ENCODE data around the gene ETFBKMT.
A peak's percentile ranks its signal among the peaks of the same experiment; 100 is the strongest.
"Not testable (repeated sequence)": the region's sequence is repeated elsewhere in the genome, so short reads cannot be mapped to it uniquely, and the experiment has no call there.

ETFBKMT gene

GRCh38 chr12:31644536-31644935 lies 15.0 kb upstream of the ETFBKMT start:
- Mint-ChIP-seq H3K9me3 (no peaks in the 10 kb centered on the region), H3K4me3 (no peak overlapping the region), H3K27me3 (no peaks in the 10 kb centered on the region), H3K27ac (peak overlapping the region; percentile 52), H3K4me1 (ENCODE audit: low read depth) (peaks cover 7% of the 10 kb centered on the region), H3K36me3 (ENCODE audit: low read depth) (no peaks in the 10 kb centered on the region)

- Mint-ChIP-seq H3K4me3 (no peak overlapping the region), H3K4me1 (ENCODE audit: low read depth) (peaks cover 7% of the 10 kb centered on the region), H3K27me3 (no peaks in the 10 kb centered on the region), H3K27ac (peak overlapping the region; percentile 41), H3K9me3 (no peaks in the 10 kb centered on the region), H3K36me3 (ENCODE audit: low read depth) (no peaks in the 10 kb centered on the region)
Observed at GRCh38 chr12:31645924-31646323, 13.6 kb upstream of the ETFBKMT start.

GRCh38 chr12:31647086-31647491 lies 12.4 kb upstream of the ETFBKMT start:
- Mint-ChIP-seq H3K27ac (peak overlapping the region; percentile 37), H3K9me3 (no peaks in the 10 kb centered on the region), H3K4me3 (no peak overlapping the region), H3K4me1 (ENCODE audit: low read depth) (peaks cover 7% of the 10 kb centered on the region), H3K36me3 (ENCODE audit: low read depth) (no peaks in the 10 kb centered on the region), H3K27me3 (no peaks in the 10 kb centered on the region)

- Mint-ChIP-seq H3K36me3 (ENCODE audit: low read depth) (no peaks in the 10 kb centered on the region), H3K9me3 (no peaks in the 10 kb centered on the region), H3K27ac (peak overlapping the region; percentile 54), H3K4me1 (ENCODE audit: low read depth) (peaks cover 23% of the 10 kb centered on the region), H3K4me3 (peak overlapping the region; percentile 58), H3K27me3 (no peaks in the 10 kb centered on the region)
Observed at GRCh38 chr12:31650918-31651317, 8.6 kb upstream of the ETFBKMT start.

GRCh38 chr12:31651893-31652521 lies 7.5 kb upstream of the ETFBKMT start:
- Mint-ChIP-seq H3K9me3 (no peaks in the 10 kb centered on the region), H3K27me3 (no peaks in the 10 kb centered on the region), H3K4me1 (ENCODE audit: low read depth) (peaks cover 16% of the 10 kb centered on the region), H3K4me3 (peak overlapping the region; percentile 58), H3K36me3 (ENCODE audit: low read depth) (no peaks in the 10 kb centered on the region), H3K27ac (peak overlapping the region; percentile 54)

GRCh38 chr12:31655208-31655607 lies 4.3 kb upstream of the ETFBKMT start:
- Mint-ChIP-seq H3K4me3 (no peak overlapping the region), H3K9me3 (no peaks in the 10 kb centered on the region), H3K27ac (no peak overlapping the region), H3K4me1 (ENCODE audit: low read depth) (peaks cover 27% of the 10 kb centered on the region), H3K36me3 (ENCODE audit: low read depth) (no peaks in the 10 kb centered on the region), H3K27me3 (no peaks in the 10 kb centered on the region)

GRCh38 chr12:31655792-31656191 lies 3.7 kb upstream of the ETFBKMT start:
- Mint-ChIP-seq H3K36me3 (ENCODE audit: low read depth) (no peaks in the 10 kb centered on the region), H3K27me3 (no peaks in the 10 kb centered on the region), H3K9me3 (no peaks in the 10 kb centered on the region), H3K4me1 (ENCODE audit: low read depth) (peaks cover 30% of the 10 kb centered on the region), H3K27ac (no peak overlapping the region), H3K4me3 (no peak overlapping the region)

- Mint-ChIP-seq H3K4me1 (ENCODE audit: low read depth) (peaks cover 21% of the 10 kb centered on the region), H3K27me3 (no peaks in the 10 kb centered on the region), H3K4me3 (peak overlapping the region; percentile 95), H3K27ac (peak overlapping the region; percentile 16), H3K9me3 (no peaks in the 10 kb centered on the region), H3K36me3 (ENCODE audit: low read depth) (no peaks in the 10 kb centered on the region)
Observed at GRCh38 chr12:31658471-31659086, 909 bp upstream of the ETFBKMT start.

GRCh38 chr12:31662176-31662849 lies 2.8 kb downstream of the ETFBKMT start:
- peaks cover 4% of the 10 kb centered on the region for H3K36me3 Mint-ChIP-seq (ENCODE audit: low read depth)
- H3K9me3 Mint-ChIP-seq, result peaks cover 3% of the 10 kb centered on the region
- peaks cover 21% of the 10 kb centered on the region for H3K4me1 Mint-ChIP-seq (ENCODE audit: low read depth)
- H3K27ac Mint-ChIP-seq, result peak overlapping the region; percentile 55
- no peaks in the 10 kb centered on the region for H3K27me3 Mint-ChIP-seq
- H3K4me3 Mint-ChIP-seq, result no peak overlapping the region

- no peak overlapping the region for H3K27ac Mint-ChIP-seq
- peaks cover 17% of the 10 kb centered on the region for H3K4me1 Mint-ChIP-seq (ENCODE audit: low read depth)
- H3K27me3 Mint-ChIP-seq, result no peaks in the 10 kb centered on the region
- peaks cover 3% of the 10 kb centered on the region for H3K9me3 Mint-ChIP-seq
- peaks cover 5% of the 10 kb centered on the region for H3K36me3 Mint-ChIP-seq (ENCODE audit: low read depth)
- H3K4me3 Mint-ChIP-seq, result no peak overlapping the region
Observed at GRCh38 chr12:31663576-31663975, 4.1 kb downstream of the ETFBKMT start.

GRCh38 chr12:31664038-31664437 lies 4.5 kb downstream of the ETFBKMT start:
- H3K36me3 Mint-ChIP-seq (ENCODE audit: low read depth), result peaks cover 10% of the 10 kb centered on the region
- H3K9me3 Mint-ChIP-seq, result peaks cover 8% of the 10 kb centered on the region
- no peaks in the 10 kb centered on the region for H3K27me3 Mint-ChIP-seq
- H3K27ac Mint-ChIP-seq, result no peak overlapping the region
- H3K4me3 Mint-ChIP-seq, result no peak overlapping the region
- peaks cover 14% of the 10 kb centered on the region for H3K4me1 Mint-ChIP-seq (ENCODE audit: low read depth)

GRCh38 chr12:31669020-31669419 lies 9.5 kb downstream of the ETFBKMT start:
- Mint-ChIP-seq H3K4me1 (ENCODE audit: low read depth) (no peaks in the 10 kb centered on the region), H3K9me3 (peaks cover 13% of the 10 kb centered on the region), H3K4me3 (no peak overlapping the region), H3K27me3 (no peaks in the 10 kb centered on the region), H3K27ac (no peak overlapping the region), H3K36me3 (ENCODE audit: low read depth) (peaks cover 39% of the 10 kb centered on the region)

- peaks cover 13% of the 10 kb centered on the region for H3K9me3 Mint-ChIP-seq
Observed at GRCh38 chr12:31669582-31669981, 10.1 kb downstream of the ETFBKMT start.

GRCh38 chr12:31672521-31672920 lies 13.0 kb downstream of the ETFBKMT start:
- no peak overlapping the region for H3K4me3 Mint-ChIP-seq
- peaks cover 40% of the 10 kb centered on the region for H3K36me3 Mint-ChIP-seq (ENCODE audit: low read depth)
- peaks cover 10% of the 10 kb centered on the region for H3K9me3 Mint-ChIP-seq
- H3K4me1 Mint-ChIP-seq (ENCODE audit: low read depth), result no peaks in the 10 kb centered on the region
- no peaks in the 10 kb centered on the region for H3K27me3 Mint-ChIP-seq
- H3K27ac Mint-ChIP-seq, result no peak overlapping the region

More at GRCh38 chr12:31669582-31669981, 10.1 kb downstream of the ETFBKMT start:
- not testable (repeated sequence) for H3K27me3 Mint-ChIP-seq; H3K4me1 Mint-ChIP-seq (ENCODE audit: low read depth); H3K4me3 Mint-ChIP-seq; H3K27ac Mint-ChIP-seq
- H3K36me3 Mint-ChIP-seq (ENCODE audit: low read depth), result peaks cover 39% of the 10 kb centered on the region

GRCh38 chr12:31682136-31682962 lies 22.9 kb downstream of the ETFBKMT start:
- no peaks in the 10 kb centered on the region for H3K27me3 Mint-ChIP-seq
- H3K4me3 Mint-ChIP-seq, result no peak overlapping the region
- H3K9me3 Mint-ChIP-seq, result peaks cover 7% of the 10 kb centered on the region
- H3K36me3 Mint-ChIP-seq (ENCODE audit: low read depth), result peaks cover 42% of the 10 kb centered on the region
- H3K4me1 Mint-ChIP-seq (ENCODE audit: low read depth), result peaks cover 14% of the 10 kb centered on the region
- H3K27ac Mint-ChIP-seq, result peak overlapping the region; percentile 50
